Transverse colon (tissue), 4 donors: Measurements from ENCODE around the gene FBLN2.

Source experiments
- CTCF ChIP-seq, 5 experiments: fragments of 200-600 bp in 3 of 5; fragments of 450-650 bp in 2 of 5; sonication (generic) in 3 of 5; IDR thresholded peaks; 1 replicate in 2 of 5; 2 replicates in 3 of 5; pipeline ENCODE4 v1.5.1; 2016 to 2017; ENCODE audit warnings: antibody characterized with exemption in 5 of 5, inconsistent platforms in 3 of 5, mild to moderate bottlenecking in 2 of 5, moderate library complexity in 1 of 5
- POLR2A ChIP-seq: fragments of 450-650 bp; IDR thresholded peaks from one replicate; pipeline ENCODE4 v1.6.1; 2016; ENCODE audit warnings: antibody characterized with exemption, mild to moderate bottlenecking, moderate library complexity
- POLR2AphosphoS5 ChIP-seq, 3 donors: sonication (generic); formaldehyde crosslinking; IDR thresholded peaks; one replicate each; pipeline ENCODE4 v1.6.1; 2016; ENCODE audit warnings: antibody characterized with exemption in 3 of 3

DNA sequence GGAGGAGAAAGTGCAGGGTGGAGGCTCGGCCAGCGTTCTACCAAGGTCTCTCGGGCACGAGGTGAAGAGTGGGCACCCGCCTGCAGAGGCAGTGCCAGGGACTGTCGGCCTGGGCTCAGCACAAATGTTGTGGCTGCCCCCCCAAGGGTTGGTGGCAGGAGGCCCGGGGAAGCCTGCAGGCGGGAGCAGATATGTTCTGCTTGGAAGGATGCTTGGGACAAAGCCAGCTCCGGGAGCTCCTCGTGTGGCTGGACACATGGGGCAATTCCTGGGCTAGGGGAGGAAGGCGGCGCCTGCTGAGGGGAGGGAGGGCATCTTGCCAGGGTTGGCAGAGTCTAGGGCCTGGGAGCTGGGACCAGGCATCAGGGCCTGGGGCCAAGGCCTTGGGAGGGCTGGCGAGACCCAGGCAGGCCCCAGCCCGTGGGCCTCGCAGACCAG lies 30.4 kb upstream of the FBLN2 start:
- TF ChIP-seq POLR2A (no peak), POLR2AphosphoS5 (IDR thresholded peaks at IDR 0.05) (no peak), CTCF (IDR thresholded peaks at IDR 0.05) (no peak)
